IPS DF 6.9 (cell line): ENCODE measurements around the gene CYP11A1.

Source experiments
- DNase-seq: peaks from one replicate; pipeline ENCODE4 v3.0.0-alpha.2; 2013; ENCODE audit warnings: low read depth, low spot score
- H3K27ac ChIP-seq: one replicate; pipeline ENCODE4 v1.5.1; 2013; ENCODE audit warnings: low read length, control low read depth
- H3K27me3 ChIP-seq: 2 replicates; pipeline ENCODE4 v1.6.1; 2013; ENCODE audit warnings: mild to moderate bottlenecking, low read length; ENCODE audit not compliant: control insufficient read depth, insufficient read depth
- H3K36me3 ChIP-seq: 2 replicates; pipeline ENCODE4 v1.6.1; 2013; ENCODE audit warnings: low read length; ENCODE audit not compliant: control insufficient read depth, insufficient read depth
- H3K4me1 ChIP-seq: 2 replicates; pipeline ENCODE4 v1.6.1; 2013; ENCODE audit warnings: low read length; ENCODE audit not compliant: control insufficient read depth, insufficient read depth
- H3K4me3 ChIP-seq: 2 replicates; pipeline ENCODE4 v1.5.1; 2013; ENCODE audit warnings: mild to moderate bottlenecking, low read length
- H3K9me3 ChIP-seq: 2 replicates; pipeline ENCODE4 v1.6.1; 2013; ENCODE audit warnings: low read length, inconsistent platforms; ENCODE audit not compliant: control insufficient read depth, insufficient read depth
- WGBS: extraction: QIAGEN DNeasy Blood & Tissue Kit; methylation state at CpG from one replicate; pipeline ENCODE4 v1.1.7; 2013; ENCODE audit warnings: mixed read lengths, missing lambda C conversion rate; ENCODE audit not compliant: insufficient read length, insufficient coverage; 5-methylcytosine and 5-hydroxymethylcytosine counted together

Gene CYP11A1

DNA sequence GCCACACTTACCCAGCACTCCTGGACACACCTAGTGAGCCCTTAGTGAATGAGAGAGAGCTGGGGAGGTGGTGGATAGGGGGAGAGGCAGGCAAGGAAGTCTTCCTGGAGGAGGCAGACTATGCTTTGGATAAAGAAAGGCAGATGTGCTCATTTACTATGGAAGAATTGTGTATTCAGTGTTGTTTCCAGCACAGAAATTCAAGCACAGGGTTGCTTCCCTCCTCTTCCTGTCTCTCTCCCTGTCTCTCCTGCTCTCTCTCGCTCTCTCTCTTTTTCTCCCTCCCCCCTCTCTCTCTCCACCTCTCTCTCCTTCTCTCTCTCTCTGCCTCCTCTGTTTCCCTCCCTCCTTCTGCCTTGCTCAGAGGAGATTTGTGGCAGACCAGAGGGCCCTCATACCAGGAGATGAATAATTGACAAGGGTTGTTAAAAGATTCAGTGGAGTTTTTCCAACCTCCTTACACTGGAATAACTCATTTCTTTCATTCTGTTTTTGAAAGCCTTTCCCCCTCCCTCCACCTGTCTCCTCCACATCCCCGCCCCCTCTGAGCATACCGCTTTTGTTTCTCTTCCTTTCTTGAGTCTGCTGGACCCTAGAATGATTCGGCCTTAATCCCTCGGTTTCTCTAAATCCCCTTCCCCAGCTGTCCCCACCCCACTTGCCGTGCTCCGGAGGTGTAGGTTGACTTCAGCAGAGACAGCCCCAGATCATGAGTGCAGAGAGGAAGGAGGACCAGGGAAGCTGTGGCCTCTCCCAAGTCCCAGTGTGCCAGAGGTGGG lies 65.7 kb downstream of the CYP11A1 start:
- no CpG with 5 or more reads among the region's 7 CpGs for WGBS
- no peak overlapping the region for H3K4me3 ChIP-seq
- no peaks in the 10 kb centered on the region for H3K36me3 ChIP-seq
- DNase-seq, result no peak
- no peak overlapping the region for H3K27ac ChIP-seq
- peaks cover 13% of the 10 kb centered on the region for H3K4me1 ChIP-seq
- H3K9me3 ChIP-seq, result no peaks in the 10 kb centered on the region
- H3K27me3 ChIP-seq, result peaks cover 4% of the 10 kb centered on the region; the same call in 1 of the 2 replicates

DNA sequence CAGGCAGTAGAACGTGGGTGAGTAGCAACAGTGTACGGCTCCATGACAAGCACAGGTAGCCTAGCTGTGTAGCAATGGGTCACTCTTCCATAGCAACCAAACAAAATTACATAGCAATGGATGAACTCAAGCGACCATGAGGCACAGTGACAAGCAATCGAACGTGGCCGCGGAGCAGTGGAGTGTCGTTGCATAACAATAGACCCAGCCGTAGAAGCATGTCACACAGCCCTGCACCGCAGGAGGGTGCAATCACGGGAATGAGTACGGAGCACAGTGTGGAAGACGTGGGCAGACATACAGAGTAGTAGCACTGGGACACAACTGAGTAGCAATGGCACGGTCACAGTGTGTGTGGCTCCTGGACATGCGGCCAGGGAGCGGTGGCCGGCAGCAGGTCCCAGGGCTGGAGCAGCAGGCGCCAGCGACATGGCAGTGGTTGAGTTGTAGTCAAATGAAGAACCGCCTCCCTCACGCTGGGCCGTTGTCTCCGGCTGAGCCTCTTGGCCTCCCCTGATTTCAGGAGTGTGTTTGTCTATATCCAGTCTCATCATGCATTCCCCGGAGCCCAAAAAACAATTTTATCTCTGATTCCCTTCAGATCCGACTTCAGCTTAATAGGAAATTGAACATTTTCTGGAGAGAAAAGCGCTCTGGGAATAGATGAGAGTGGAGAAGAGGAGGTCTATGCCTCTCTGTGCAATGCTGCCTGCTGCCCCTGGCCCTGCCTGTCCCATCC lies 67.2 kb downstream of the CYP11A1 start:
- H3K27ac ChIP-seq, result no peak overlapping the region
- WGBS, result no CpG with 5 or more reads among the region's 26 CpGs
- H3K4me1 ChIP-seq, result peaks cover 13% of the 10 kb centered on the region
- H3K4me3 ChIP-seq, result no peak overlapping the region
- no peak for DNase-seq
- no peaks in the 10 kb centered on the region for H3K9me3 ChIP-seq
- peaks cover 4% of the 10 kb centered on the region; the same call in 1 of the 2 replicates for H3K27me3 ChIP-seq
- no peaks in the 10 kb centered on the region for H3K36me3 ChIP-seq

DNA sequence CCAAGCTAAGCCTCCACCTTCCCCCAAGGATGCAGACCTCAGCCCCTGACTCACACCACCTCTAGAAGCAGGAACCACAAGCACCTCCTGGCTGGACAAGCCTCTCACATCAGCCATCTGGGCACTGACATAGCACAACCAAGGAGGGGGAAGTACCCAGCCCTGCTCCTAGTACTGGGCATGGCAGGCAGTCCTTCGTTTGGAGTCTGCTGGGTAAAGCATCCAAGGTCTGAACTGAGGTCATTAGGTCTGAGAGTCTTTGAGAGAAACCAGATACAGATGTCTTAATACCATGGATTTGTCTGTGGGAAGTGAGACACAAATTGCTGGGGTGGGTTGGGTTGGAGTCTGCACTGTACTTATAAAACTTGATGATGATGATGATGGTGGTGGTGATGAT lies 69.6 kb downstream of the CYP11A1 start:
- no CpG with 5 or more reads among the region's 1 CpG for WGBS

DNA sequence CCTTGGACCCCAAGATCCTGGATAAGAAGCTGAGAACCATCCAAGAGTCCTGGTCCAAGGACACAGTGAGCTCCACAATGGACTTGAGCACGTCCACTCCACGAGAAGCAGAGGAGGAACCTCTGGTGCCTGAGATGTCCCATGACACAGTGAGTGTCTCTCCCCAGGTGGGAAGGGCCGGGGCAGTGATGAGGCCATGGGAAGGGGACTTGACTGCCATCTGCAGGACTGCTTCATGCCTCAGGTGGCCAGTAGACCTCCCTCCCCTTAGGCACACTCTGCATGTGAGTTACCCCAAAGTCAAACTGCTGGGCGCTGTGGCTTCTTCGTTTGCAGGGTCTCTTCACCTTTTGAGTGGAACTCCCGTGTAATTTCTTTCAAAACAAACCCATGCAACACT lies 71.6 kb downstream of the CYP11A1 start:
- no CpG with 5 or more reads among the region's 6 CpGs for WGBS
- no peaks in the 10 kb centered on the region for H3K9me3 ChIP-seq
- DNase-seq, result no peak
- peaks cover 6% of the 10 kb centered on the region; the same call in 1 of the 2 replicates for H3K4me1 ChIP-seq
- no peak overlapping the region for H3K4me3 ChIP-seq
- H3K27me3 ChIP-seq, result peaks cover under 1% of the 10 kb centered on the region; the same call in 1 of the 2 replicates
- H3K27ac ChIP-seq, result no peak overlapping the region
- no peaks in the 10 kb centered on the region for H3K36me3 ChIP-seq

More for the DNA sequence above, 69.6 kb downstream of the CYP11A1 start:
- Histone ChIP-seq H3K4me1 (peaks cover 11% of the 10 kb centered on the region), H3K36me3 (no peaks in the 10 kb centered on the region), H3K27ac (no peak overlapping the region), H3K27me3 (peaks cover 4% of the 10 kb centered on the region; the same call in 1 of the 2 replicates), H3K4me3 (no peak overlapping the region), H3K9me3 (no peaks in the 10 kb centered on the region)
- no peak for DNase-seq

DNA sequence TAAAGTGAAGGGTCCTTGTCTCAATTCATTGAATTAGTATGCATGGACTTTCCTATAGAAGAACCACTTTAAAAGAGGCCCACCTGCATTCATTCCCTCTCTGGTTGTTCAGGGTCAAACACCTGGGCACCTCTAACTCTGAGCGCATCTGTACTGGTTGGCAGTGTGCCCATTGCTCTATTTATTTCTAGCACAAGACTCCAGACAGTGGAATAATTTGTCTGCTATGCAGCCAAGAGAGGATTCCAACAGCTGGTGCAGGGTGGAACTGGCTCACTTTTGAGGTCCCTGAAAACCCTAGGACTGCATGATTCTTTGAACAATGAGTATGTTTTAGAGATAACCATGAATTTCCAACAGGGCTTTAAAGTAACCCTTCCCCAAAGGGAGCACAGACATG lies 73.4 kb downstream of the CYP11A1 start:
- no peaks in the 10 kb centered on the region for H3K36me3 ChIP-seq
- H3K27ac ChIP-seq, result no peak overlapping the region
- DNase-seq, result no peak
- H3K9me3 ChIP-seq, result no peaks in the 10 kb centered on the region
- H3K27me3 ChIP-seq, result peaks cover 9% of the 10 kb centered on the region
- H3K4me3 ChIP-seq, result no peak overlapping the region
- WGBS, result no CpG with 5 or more reads among the region's 1 CpG
- peaks cover 2% of the 10 kb centered on the region; the same call in 1 of the 2 replicates for H3K4me1 ChIP-seq

DNA sequence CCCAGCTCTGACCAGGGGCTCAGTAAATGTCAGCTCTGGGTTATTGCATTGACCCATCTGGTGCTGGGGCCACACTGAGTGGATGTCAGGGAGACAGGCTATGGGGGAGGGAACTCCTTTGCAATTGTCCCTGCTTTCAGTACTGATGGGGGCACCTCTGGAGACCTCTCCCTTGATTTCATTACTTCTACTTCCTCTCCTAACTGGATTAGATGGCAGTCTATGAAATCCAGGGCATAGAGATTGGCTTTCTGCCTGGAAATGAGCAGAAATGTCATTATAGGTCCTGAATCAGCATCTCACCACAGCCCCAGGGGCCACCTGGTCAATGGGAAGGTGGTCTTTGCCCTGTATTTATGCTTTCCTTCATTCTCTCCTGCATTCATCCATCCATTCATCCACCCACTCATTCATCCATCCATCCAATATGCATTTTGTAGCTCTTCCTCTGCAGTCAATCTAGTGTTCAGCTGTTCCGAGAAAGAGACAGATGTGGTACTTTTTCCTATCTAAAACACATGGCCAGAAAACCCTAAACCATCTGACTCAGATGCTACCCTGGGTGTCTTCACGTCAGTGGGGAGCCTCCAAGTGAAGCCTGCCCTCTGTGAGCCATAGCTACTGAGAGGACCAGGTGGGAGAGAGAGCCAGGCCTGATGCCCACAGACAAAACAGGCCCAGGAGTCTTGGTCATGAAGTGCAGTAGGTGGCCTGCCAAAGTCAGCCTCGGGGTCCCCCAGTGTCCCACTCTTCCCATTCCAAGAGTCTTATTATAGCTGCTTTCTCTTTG lies 74.2 kb downstream of the CYP11A1 start:
- Histone ChIP-seq H3K27me3 (peaks cover 9% of the 10 kb centered on the region), H3K36me3 (no peaks in the 10 kb centered on the region), H3K27ac (no peak overlapping the region), H3K4me1 (peaks cover 2% of the 10 kb centered on the region; the same call in 1 of the 2 replicates), H3K4me3 (no peak overlapping the region), H3K9me3 (no peaks in the 10 kb centered on the region)
- no peak for DNase-seq
- no CpG with 5 or more reads among the region's 3 CpGs for WGBS

DNA sequence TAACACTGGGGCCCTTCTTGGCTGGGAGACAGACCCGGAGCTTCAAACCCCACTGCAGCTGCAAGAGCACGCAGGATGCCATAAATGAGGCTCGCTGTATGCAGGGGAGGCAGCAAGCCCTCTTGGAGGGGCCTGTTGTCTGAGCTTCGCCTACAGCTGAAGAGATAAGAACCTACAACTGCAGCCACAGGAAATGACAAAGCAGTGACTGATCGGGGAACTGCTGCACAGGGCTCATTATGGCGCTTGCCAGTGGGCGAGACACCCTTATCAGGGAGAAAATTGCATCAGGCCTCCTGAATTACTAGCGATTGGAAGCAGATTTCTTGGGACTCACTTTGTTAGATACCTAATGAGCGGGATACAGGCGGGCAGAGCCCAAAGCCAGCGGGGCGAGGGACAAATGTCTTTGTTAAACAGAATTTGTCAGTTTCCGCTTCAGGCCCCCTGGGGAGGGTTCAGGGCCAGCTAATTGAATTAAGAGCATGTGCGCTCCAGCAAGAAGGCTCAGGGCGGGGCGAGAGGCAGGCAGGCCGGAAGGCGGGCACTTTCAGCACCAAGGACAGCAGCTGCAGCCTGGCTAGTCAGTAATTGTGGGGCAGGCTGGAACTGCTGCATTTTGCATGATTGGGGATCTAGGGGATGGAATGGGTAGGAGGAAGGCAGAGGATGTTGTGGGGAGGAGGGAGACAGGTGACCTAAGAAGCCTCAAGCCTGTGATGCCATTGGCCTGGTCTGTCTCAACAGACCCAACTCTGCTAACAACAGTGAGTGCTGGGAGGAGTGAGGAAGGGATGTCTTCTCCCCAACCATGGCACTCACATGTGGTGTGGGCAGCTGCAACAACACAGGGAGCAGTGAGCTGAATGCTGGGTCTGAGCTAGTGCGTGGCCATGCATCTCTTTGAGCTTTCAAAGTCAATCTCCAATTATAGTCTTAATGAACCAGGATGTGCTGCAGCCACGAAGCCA lies 76.1 kb downstream of the CYP11A1 start:
- no CpG with 5 or more reads among the region's 20 CpGs for WGBS
- DNase-seq, result peak; percentile 89
- Histone ChIP-seq H3K27me3 (peaks cover 9% of the 10 kb centered on the region), H3K9me3 (no peaks in the 10 kb centered on the region), H3K4me3 (no peak overlapping the region), H3K4me1 (peaks cover 2% of the 10 kb centered on the region; the same call in 1 of the 2 replicates), H3K27ac (no peak overlapping the region), H3K36me3 (no peaks in the 10 kb centered on the region)

DNA sequence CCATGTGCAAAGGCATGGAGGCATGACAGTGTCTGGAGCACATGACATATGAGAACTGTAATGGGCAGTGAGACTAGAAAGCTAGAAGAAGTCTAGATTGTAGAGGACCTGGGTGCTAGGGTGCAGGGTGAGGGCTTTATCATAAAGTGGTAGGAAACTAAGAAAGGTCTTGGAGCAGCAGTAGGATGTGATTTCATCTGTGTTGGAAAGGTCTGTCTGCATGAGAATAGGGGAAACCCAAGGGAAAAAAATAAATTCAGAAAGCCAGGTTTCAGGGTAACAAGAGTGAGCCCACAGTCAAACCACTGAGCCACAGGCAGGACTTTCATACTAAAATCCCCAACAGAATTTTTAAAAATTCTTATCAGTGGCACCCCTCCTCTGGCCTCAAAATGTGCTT lies 76.8 kb downstream of the CYP11A1 start:
- no peak for DNase-seq
- no peak overlapping the region for H3K27ac ChIP-seq
- peaks cover 2% of the 10 kb centered on the region; the same call in 1 of the 2 replicates for H3K4me1 ChIP-seq
- peaks cover 9% of the 10 kb centered on the region for H3K27me3 ChIP-seq
- H3K36me3 ChIP-seq, result no peaks in the 10 kb centered on the region
- no peaks in the 10 kb centered on the region for H3K9me3 ChIP-seq
- H3K4me3 ChIP-seq, result no peak overlapping the region

DNA sequence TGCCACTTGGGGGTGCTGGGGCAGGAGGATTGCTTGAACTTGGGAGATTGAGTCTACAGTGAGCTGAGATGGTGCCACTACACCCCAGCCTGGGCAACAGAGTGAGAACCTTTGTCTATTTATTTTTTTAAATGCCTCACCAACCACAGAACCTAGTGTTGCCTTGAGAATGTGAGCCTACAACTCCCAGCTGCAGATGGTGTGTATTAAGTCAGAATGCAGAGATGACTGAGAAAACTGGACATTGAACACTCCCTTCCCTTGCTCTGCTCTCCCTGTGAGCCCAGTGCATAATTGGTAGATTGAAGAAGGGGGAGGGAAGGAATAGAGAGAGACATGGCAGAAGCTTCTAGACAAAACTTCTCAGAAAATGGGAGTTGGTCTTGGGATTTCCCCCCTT lies 77.8 kb downstream of the CYP11A1 start:
- H3K27me3 ChIP-seq, result peaks cover 9% of the 10 kb centered on the region
- peaks cover 2% of the 10 kb centered on the region; the same call in 1 of the 2 replicates for H3K4me1 ChIP-seq

More for the DNA sequence above, 77.8 kb downstream of the CYP11A1 start:
- no peaks in the 10 kb centered on the region for H3K9me3 ChIP-seq
- no peak overlapping the region for H3K27ac ChIP-seq
- H3K36me3 ChIP-seq, result no peaks in the 10 kb centered on the region
- no peak overlapping the region for H3K4me3 ChIP-seq
- no peak for DNase-seq
